ENCODE measurements around the gene CDHR3.
A peak's percentile ranks its signal among the peaks of the same experiment; 100 is the strongest.

DNA sequence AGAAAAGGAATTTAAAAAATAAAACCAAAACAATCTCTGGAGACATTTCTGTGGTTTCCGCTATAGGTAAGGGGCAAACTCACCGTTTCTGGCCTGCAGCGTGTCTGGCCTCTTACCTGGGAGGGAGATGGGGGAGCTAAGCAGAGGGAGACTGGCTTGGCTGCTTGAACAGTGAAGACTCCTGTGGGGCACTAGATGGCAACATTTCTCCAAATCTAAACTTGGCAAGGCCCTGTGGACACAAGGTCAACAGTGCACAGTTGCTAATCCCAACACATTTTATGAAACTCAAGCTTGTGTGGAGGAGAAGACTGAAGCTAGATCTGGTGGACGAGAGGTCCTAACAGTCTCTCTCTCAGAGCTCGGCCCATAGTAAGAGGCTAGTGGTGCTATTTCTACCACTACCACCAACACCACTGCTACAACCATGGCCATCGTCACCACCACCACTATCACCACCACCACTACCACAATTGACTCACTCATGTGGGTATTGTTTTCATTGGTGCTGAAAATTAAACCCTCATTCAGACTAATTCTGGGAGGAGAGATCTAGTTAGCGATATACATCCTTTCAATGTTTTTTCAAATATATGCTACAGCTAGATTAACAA, 28.4 kb upstream of the CDHR3 start:
- TF ChIP-seq, protein P1, sequence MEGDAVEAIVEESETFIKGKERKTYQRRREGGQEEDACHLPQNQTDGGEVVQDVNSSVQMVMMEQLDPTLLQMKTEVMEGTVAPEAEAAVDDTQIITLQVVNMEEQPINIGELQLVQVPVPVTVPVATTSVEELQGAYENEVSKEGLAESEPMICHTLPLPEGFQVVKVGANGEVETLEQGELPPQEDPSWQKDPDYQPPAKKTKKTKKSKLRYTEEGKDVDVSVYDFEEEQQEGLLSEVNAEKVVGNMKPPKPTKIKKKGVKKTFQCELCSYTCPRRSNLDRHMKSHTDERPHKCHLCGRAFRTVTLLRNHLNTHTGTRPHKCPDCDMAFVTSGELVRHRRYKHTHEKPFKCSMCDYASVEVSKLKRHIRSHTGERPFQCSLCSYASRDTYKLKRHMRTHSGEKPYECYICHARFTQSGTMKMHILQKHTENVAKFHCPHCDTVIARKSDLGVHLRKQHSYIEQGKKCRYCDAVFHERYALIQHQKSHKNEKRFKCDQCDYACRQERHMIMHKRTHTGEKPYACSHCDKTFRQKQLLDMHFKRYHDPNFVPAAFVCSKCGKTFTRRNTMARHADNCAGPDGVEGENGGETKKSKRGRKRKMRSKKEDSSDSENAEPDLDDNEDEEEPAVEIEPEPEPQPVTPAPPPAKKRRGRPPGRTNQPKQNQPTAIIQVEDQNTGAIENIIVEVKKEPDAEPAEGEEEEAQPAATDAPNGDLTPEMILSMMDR (IDR thresholded peaks at IDR 0.05) = peak in 3 of 4 experiments; percentile 23 to 50 (median 33)
- TF ChIP-seq POLR2A (IDR thresholded peaks at IDR 0.05) (no peak), POLR2AphosphoS5 (IDR thresholded peaks at IDR 0.05) (peak; percentile 6)

All from prostate gland (tissue), 2 donors.